A673 (cell line): Measurements from ENCODE around the gene HIPK1.

Experiments
- CTCF ChIP-seq: fragments of 300-800, 200-600 bp; sonication (generic); conservative IDR thresholded peaks from 2 replicates; pipeline ENCODE4 v1.5.1; 2017; ENCODE audit warnings: low read depth, mild to moderate bottlenecking, antibody characterized with exemption, low read length, moderate library complexity, mixed read lengths
- EZH2 ChIP-seq: fragments of 200-600 bp; sonication (generic); IDR thresholded peaks from 2 replicates; pipeline ENCODE4 v1.6.1; 2017; ENCODE audit warnings: borderline replicate concordance, low read depth, mild to moderate bottlenecking, mixed read lengths, antibody characterized with exemption, low read length; ENCODE audit not compliant: poor library complexity, severe bottlenecking

GRCh38 chr1:114021665-114022099 lies 92.6 kb downstream of the HIPK1 start:
- no peak for TF ChIP-seq CTCF
- no peak for TF ChIP-seq EZH2
